Measurements from ENCODE around the gene KLHDC4.
"Not testable (repeated sequence)": the region's sequence is repeated elsewhere in the genome, so short reads cannot be mapped to it uniquely, and the experiment has no call there.

The KLHDC4 gene

DNA sequence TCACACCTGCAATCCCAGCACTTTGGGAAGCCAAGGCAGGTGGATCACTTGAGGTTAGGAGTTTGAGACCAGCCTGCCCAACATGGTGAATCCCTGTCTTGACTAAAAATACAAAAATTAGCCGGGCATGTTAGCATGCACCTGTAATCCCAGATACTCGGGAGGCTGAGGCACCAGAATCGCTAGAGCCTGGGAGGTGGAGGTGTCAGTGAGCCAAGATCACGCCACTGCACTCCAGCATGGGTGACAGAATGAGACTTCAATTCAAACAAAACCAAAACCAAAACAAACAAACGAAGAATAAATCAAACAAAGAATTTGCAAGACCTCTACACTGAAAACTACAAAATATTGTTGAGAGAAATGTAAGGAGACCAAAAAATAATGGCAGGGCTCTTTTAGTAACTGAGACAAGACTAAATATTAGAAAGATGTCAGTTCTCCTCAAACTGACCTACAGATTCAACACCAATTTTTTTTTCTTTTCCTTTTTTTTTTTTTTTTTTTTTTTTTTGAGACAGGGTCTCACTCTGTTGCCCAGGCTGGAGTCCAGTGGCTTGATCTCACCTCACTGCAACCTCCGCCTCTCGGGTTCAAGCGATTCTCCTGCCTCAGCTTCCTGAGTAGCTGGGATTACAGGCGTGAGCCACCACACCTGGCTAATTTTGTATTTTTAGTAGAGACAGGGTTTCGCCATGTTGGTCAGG, 23.1 kb upstream of the KLHDC4 start:
- DNase-seq (ENCODE audit: low spot score): not testable (repeated sequence)

DNA sequence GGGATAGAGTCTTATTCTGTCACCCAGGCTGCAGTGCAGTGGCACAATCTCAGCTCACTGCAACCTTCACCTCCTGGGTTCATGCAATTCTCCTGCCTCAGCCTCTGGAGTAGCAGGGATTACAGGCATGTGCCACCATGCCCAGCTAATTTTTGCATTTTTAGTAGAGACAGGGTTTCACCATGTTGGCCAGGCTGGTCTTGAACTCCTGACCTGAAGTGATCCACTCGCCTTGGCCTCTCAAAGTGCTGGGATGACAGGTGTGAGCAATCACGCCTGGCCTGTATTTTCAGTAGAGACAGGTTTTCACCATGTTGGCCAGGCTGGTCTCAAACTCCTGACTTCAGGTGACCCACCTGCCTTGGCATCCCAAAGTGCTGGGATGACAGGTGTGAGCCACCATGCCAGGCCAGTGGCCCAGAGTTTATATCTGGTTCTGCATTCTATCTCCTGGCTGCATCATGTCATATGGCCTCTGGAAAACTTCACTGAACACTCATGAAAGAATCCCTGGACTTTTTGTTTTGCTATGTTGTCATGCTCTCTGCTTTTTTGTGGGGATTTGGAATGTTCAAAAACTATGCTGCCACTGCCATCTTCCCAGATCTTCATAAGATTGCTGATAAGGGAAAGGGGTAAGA, 21.8 kb upstream of the KLHDC4 start:
- DNase-seq (ENCODE audit: low spot score): not testable (repeated sequence)

DNA sequence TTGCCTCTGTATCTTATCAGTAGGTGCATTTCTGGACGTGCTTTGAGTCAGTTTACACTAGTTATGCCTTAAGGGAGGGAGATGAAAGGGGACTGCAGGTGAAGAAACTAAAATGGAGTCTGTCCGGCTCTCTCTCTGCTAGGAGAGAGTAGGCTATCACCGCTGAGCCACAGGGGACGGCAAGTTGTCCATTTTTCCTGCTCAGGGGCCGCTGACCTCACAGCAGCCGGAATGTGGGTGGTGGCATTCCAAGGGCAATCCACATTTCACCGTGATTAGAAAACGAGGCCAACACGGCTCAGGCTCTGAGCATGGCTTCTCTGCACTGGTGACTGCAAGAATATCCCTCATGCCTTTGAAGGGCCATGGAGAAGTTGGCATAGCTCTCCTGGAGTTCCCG, 19.0 kb upstream of the KLHDC4 start:
- DNase-seq (ENCODE audit: low spot score): no peak

DNA sequence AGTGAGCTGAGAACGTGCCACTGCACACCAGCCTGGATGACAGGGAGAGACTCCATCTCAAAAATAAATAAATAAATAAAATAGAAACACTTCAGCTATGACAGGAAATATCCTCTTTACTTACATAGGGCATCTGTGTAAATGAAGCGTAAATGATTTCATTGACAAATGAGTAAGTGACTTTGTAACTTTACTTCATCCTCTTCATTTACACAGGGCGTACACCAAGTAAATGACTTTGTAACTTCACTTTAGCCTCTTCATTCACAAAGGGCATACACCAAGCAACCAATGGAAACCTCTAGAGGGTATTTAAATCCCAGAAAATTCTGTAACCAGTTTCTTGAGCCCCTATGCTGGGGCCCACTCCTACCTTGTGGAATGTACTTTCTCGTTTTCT, 16.2 kb upstream of the KLHDC4 start:
- DNase-seq (ENCODE audit: low spot score): no peak

DNA sequence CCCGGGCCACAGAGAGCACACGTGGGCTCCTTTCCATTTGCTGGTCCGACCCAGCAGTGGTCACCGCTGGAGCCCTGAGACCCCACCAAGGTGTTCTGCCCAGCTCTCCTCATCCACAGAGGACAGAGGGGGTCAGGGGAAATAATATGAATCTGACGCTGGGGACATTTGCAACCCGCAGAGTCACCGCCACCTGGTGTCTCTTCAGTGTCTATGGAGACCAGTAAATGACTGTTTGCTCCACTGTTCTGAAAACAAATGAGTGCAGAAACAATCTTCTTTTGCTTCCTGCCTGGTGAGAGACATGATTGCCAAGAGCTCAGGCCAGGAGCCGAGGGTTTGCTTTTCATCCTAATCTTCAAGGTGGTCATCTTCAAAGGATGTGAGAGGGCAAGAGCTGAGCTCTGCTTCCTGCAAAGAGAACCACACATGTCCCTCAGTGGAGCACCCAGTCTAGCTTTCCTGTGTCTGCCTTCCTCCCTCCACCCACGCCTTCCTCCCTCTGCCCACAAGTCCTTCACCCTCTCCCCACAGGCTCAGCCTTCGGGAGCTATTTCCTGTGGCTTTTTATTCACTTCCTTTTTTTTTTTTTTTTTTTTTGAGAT, 14.7 kb upstream of the KLHDC4 start:
- DNase-seq (ENCODE audit: low spot score): peak; percentile 53

DNA sequence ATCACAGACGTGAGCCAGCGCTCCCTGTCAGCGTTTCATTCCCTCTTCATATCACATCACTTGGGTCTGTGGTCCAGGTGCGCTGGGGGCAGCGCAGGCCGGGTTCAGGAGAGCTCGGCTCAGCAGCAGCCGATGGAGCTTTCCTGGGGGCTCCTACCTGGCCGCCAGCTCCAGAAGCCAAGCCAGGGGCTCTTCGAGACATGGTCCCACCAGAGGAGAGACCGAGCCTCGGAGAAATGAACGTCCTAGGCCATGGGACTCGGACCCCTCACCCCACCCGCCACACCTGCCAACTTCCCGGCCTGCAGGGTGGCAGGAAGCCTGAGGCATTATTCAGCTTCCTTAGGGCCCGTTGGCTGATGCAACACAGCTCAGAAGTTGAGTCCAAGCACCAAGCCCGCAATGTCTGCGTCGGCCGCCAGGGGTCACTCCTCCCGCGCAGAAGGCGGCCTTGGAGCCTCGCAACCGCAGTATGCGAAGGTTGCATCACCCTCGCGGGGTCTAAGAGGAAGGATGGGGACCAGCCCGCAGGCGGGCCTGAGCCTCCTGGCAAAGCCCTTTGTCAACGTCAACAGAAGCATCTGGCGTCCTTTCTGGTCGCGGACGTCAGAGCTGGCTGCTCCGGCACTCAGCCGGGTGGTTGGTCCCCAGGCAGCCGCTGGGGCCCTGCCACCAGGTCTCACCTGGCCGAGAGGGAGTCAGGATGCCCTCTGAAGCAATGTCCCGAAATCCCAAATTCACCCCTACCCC, 13.2 kb upstream of the KLHDC4 start:
- peak; percentile 91 for DNase-seq (ENCODE audit: low spot score)

DNA sequence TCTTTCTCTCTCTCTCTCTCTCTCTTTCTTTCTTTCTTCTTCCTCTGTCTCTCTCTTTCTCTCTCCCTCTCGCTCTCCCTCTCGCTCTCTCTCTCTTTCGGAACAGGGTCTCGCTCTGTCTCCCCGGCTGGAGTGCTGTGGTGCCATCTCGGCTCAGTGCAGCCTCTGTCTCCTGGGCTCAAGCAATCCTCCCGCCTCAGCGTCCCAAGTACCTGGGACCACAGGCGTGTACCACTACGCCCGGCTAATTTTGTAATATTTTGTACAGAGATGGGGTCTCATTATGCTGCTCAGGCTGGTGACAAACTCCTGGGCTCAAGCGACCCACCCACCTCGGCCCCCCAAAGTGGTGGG, 12.7 kb upstream of the KLHDC4 start:
- DNase-seq (ENCODE audit: low spot score): no peak

DNA sequence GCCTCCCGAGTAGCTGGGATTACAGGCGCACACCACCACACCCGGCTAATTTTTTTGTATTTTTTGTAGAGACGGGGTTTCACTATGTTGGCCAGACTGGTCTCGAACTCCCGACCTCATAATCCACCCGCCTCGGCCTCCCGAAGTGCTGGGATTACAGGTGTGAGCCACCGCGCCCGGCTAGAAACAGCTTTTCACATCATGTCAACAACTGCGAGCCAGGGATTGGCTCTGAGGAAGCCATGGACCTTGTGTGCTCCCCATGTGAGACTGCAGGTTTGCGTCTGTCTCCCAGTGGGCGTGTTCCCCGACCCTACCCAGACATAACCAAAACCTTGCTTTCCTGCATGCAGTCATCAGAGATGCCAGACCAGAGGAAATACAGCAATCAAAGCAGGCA, 8.1 kb upstream of the KLHDC4 start:
- DNase-seq (ENCODE audit: low spot score): not testable (repeated sequence)

DNA sequence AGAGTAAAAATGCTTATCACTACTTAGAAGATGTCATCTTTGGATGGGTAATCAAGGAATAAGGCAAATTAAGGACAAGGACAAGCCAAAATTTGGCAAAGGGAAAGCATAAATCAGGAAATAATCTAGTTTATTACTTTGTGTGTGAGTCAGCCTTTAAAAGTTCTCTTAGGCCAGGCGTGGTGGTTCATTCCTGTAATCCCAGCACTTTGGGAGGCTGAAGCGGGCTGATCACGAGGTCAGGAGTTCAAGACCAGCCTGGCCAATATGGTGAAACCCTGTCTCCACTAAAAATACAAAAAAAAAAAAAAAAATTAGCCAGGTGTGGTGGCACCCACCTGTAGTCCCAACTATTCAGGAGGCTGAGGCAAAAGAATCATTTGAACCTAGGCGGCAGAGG, 1.7 kb upstream of the KLHDC4 start:
- not testable (repeated sequence) for DNase-seq (ENCODE audit: low spot score)

DNA sequence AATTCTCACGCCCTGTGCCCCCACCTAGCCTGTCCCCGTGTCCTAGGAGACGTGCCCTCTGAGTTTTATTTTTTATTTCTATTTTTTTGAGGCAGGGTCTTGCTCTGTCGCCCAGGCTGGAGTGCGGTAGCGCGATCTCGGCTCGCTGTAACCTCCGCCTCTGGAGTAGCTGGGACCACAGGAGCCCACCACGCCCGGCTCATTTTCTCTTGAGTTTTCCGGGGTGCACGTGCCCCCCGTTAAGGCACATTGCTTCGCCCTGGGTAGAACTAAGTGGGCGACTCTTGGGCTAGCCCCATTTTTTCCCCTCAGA, 655 bp upstream of the KLHDC4 start:
- no peak for DNase-seq (ENCODE audit: low spot score)

DNA sequence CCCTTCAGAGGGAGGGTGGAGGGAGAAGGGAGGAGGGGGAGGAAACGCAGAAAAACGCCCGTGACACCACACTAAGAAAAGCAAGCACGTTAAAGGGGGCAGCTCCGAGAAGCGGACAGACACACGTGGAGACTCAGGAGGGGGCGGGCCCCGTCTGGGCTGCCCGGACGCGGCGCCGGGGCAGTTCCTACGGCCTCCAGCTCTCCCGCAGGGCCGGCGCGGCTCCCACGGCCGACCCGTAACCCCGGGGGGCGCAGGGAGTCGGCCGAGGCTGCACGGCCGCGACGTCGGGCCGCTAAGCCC, 362 bp downstream of the KLHDC4 start:
- DNase-seq (ENCODE audit: low spot score): peak; percentile 68

DNA sequence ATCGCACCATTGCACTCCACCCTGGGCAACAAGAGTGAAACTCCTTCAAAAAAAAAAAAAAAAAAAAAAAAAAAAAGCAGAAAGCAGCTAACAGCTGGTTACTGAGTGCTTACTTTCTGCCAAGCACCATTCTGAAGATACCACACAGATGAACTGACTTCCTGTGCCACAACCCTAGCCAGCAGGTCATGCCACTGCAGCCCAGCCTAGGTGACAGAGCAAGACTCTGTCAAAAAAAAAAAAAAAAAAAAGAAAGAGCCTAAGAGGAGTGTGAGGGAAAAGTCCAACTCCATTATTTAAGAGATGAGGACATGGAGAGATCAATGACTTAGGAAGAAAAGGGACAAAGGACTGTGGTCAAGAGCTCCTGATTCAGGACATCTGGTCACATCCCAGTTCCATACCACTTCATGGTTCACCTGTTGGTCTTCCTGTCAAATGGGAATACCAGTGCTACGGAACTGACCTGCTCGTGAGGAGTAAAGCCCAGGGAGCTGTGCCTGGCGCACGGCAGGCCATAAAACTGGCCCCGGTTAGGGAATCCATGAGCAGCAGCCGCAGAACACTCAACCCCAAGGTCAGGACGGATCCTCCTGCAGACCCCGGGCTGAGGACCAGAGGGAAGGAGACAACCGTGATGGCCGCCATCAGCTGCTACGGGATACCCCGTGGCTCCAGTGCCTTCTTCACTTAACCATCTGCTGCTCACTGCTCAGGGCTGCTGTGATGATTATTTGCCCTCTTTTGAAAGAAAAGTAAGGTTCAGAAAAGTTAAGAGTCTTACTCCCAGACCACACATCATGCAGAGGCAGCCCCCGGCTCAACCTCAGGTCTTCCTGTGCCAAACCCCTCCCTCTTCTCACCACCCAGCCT, 950 bp downstream of the KLHDC4 start:
- DNase-seq (ENCODE audit: low spot score): peak; percentile 46

DNA sequence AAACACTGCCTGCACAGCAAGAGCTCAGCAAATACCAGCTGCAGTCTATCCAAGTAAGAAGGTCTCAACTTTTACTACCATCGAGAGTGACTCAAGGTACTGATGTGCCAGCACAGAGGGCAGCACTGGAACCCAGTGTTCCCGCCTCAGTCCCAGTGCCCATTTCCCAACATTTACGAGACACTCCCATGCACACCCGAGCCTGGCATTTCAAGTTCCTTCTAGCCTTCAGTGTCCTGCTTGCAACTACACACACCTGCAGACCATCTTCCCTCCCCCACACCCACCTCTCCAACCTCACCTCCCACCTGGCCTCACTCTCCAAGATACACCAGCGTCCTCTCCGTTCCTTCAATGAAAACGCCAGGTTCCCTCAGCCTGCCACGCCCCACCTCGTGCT, 3.2 kb downstream of the KLHDC4 start:
- no peak for DNase-seq (ENCODE audit: low spot score)

DNA sequence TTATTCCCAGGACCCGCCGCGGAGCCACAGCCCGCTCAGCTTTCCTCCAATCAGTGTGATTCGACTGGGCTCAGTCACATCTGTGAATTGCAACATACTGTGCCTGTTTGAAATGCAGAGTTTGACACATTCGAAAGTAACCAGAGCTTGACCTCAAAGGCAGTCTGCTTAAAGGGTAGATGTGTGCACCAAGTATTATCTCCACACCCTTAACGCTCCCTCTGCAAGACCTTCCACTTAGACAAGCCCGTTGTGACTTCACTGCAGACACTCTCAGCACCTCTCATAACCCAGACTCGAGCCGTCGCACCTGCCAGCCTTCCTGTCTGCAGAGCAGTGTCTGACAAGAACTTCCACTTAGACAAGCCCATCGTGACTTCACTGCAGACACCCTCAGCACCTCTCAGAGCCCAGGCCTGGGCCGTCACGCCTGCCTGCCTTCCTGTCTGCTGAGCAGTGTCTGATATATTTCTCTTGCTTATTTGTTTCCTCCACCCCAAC, 3.7 kb downstream of the KLHDC4 start:
- DNase-seq (ENCODE audit: low spot score): no peak

DNA sequence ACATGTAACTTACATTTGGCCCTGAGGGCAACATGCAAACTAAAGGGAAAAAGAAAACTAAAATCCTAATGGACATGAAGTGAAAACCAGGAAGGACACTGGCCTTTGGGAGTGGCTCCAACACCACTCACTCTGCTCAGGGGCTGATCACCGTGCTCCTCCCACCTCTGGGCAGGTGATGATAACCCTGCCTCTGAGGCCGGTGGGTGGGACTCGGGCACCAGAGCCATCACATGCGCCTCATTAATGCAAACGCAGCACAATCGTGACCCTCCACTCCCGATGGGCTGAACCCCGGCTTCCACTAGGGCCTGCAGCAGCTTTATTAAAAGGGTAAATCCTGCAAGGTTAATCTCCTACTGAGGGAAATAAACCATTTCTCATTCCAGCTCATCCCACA, 4.7 kb downstream of the KLHDC4 start:
- DNase-seq (ENCODE audit: low spot score): no peak

DNA sequence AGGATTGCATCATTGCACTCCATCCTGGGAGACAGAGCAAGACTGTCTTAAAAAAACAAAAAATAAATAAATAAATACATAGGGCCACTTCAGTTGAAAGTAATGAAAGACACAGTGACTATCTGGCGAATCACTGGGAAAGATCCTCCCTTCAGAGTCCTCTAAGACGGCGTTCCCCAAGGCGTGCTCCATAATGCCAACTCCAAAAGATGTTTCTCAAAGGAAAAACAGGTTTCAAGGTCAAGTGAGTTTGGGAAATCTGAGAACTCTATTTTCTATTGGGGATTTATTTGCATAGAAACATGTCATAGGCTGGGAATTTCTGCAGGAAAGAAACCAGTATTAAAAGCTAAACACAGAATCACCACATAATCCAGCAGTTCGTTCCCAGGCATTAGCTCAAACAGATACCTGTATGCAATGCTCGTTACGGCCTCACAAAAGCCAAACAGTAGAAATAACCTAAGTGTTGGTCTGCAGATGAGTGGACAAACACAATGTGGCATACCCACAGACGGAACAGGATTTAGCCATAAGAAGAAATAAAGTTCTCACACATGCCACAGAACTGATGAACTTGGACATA, 7.9 kb downstream of the KLHDC4 start:
- DNase-seq (ENCODE audit: low spot score): no peak

DNA sequence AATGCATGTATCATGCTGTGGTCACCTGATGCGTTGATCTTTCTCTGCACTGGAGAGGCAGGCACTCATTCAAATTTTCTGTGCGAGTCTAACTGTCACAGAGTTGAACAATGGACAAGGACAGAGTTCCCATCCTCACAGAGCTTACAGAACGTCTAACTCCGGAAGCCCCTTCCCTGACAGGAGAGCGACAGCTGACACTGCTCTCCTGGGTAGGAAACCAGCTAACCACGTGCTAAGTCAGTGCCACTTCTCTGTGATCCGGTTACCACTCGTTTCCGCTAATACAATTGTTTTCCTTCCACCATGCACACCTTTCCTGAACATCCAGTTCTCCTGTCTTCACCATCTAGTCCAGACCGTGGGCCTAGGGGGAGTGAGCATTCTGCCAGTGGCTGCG, 11.3 kb downstream of the KLHDC4 start:
- DNase-seq (ENCODE audit: low spot score): no peak

DNA sequence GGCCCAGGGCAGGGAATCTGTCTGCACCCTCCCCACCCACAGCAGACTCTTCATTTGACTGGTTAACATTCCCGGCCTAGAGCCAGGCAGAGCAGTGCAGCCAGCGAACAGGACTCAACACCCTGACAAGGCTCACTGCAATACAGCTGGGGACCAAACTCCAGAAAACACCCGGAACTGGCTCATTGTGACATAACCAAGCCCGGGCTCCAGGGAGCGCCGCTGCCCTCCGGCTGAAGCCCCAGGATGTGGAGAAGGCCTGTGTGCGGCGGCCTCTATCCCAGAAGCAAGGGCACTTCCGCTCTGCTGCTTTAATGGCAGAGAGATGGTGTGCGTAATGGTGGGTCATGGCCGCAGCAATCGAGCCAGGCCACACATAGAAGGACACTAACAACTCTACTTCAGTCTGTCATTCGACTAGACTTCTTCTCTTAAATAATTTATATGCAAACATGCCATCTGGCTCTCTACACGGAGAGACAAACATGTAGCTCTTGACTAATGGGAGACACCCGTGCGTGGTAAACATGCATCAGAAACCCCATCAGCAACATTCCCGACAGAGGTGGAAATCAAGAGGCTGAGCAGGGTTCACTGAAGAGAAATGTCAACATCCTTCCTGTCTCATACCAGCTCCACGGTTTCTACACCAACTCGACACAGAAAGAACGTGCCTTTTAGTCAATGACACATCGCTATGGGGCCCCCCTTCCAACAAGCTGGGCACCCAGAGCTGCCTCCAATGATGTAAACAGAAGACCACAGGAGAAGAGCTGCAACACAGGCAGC, 18.0 kb downstream of the KLHDC4 start:
- no peak for DNase-seq (ENCODE audit: low spot score)

DNA sequence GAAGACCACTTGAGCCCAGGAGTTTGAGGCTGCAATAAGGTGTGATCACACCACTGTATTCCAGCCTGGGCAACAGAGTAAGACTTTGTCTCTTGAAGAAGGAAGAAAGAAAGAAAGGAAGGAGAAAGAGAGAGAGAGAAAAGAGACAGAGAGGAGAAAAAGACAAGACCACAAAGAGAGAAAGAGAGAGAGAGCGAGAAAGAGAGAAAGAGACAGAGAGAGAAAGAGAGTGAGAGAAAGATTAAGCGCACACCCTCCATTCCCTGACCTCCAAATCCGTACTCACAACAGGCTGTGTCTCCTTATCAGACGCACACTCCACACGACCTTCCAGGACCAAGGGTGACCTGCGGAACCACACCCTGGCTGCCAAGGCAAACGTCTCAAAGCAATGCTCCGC, 19.6 kb downstream of the KLHDC4 start:
- no peak for DNase-seq (ENCODE audit: low spot score)

DNA sequence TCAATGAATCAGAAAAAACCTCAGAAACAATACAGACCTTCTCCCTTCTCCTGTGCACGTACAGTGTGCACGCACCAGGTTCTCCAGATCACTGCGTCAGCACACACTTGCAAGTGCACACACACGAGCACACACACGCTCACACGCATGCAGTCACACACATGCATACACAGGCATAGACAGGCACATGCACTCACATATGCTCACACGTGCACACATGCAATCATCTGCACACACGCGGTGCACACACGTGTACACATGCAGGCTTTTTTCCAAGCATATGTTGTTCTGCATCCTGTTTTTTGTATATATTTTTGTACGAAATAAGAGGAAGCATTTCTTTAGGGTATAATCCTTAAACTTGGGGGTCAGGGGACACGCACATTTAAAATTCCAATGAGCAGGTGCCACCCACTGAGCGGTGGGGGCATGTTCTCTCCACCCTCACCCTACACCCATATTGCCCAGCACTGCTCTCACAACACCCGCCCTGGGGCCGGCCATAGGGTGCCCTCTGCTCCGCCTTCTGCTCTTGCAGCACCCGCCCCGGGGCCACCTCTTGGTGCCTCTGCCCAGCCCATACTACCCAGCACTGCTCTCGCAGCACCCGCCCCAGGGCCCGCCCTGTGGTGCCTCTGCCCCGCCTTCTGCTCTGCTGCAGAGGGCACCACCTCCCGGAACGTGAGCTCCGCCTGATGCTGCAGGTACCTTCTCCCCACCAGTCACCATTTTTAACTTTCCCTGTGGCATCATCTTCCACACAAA, 20.9 kb downstream of the KLHDC4 start:
- no peak for DNase-seq (ENCODE audit: low spot score)

All from CD4-positive, alpha-beta T cell treated with Interleukin-6 at 100 ng/mL for 8 hours (primary cell).